Activated T-cell treated with anti-CD3 and anti-CD28 coated beads for 4 hours (primary cell): ENCODE measurements around the gene AGAP3.

Source experiments
- DNase-seq: peaks from one replicate; pipeline ENCODE4 v3.0.0-alpha.2; 2020

AGAP3 gene

GRCh38 chr7:151110941-151111645 is 24.8 kb downstream of the AGAP3 start:
- peak; percentile 68 for DNase-seq

GRCh38 chr7:151113344-151114150 is 27.3 kb downstream of the AGAP3 start:
- DNase-seq: no peak

GRCh38 chr7:151114151-151115090 is 28.1 kb downstream of the AGAP3 start:
- DNase-seq: no peak

GRCh38 chr7:151115121-151115835 is 29.0 kb downstream of the AGAP3 start:
- DNase-seq: no peak

GRCh38 chr7:151115836-151116418 is 29.7 kb downstream of the AGAP3 start:
- no peak for DNase-seq

GRCh38 chr7:151116603-151117440 is 30.5 kb downstream of the AGAP3 start:
- DNase-seq: no peak

GRCh38 chr7:151117565-151117964 is 31.3 kb downstream of the AGAP3 start:
- DNase-seq: no peak

- DNase-seq: no peak
Measured at GRCh38 chr7:151118108-151119054, 32.1 kb downstream of the AGAP3 start.

GRCh38 chr7:151119055-151119415 is 32.8 kb downstream of the AGAP3 start:
- no peak for DNase-seq

GRCh38 chr7:151119902-151120301 is 33.6 kb downstream of the AGAP3 start:
- no peak for DNase-seq

GRCh38 chr7:151120896-151121295 is 34.6 kb downstream of the AGAP3 start:
- DNase-seq: no peak

GRCh38 chr7:151121380-151122170 is 35.3 kb downstream of the AGAP3 start:
- no peak for DNase-seq

GRCh38 chr7:151122276-151122675 is 36.0 kb downstream of the AGAP3 start:
- DNase-seq: no peak

GRCh38 chr7:151122796-151123157 is 36.5 kb downstream of the AGAP3 start:
- DNase-seq: no peak

- DNase-seq: no peak
Measured at GRCh38 chr7:151123158-151123821, 37.0 kb downstream of the AGAP3 start.

- peak; percentile 76 for DNase-seq
Measured at GRCh38 chr7:151123822-151124464, 37.7 kb downstream of the AGAP3 start.

- DNase-seq: no peak
Measured at GRCh38 chr7:151124481-151124880, 38.2 kb downstream of the AGAP3 start.

GRCh38 chr7:151124899-151125399 is 38.7 kb downstream of the AGAP3 start:
- DNase-seq: no peak
